Stimulated activated CD4-positive, alpha-beta T cell treated with anti-CD3 and anti-CD28 coated beads, Interleukin-12 subunit alpha, Interleukin-12 subunit beta, amount 100 ng/mL, for 24 hours (primary cell): Measurements from ENCODE around the gene DDX1.
"Not testable (repeated sequence)": the region's sequence is repeated elsewhere in the genome, so short reads cannot be mapped to it uniquely, and the experiment has no call there.

ENCODE experiments used
- DNase-seq, 2 experiments: peaks; one replicate each; pipeline ENCODE4 v3.0.0-alpha.2; 2020; ENCODE audit warnings: low read depth in 2 of 2

Gene DDX1

GRCh38 chr2:15591692-15592463 lies at the start of gene DDX1:
Gene DDX1, plus strand, starts transcription at chr2:15591868. Its CDS starts 66 bp downstream, at chr2:15591934.
- DNase-seq = peak; percentile 75 to 82

- DNase-seq = not testable (repeated sequence)
Observed at GRCh38 chr2:15542269-15542668, 49.4 kb upstream of the DDX1 start.

- no peak for DNase-seq
Observed at GRCh38 chr2:15543053-15543452, 48.6 kb upstream of the DDX1 start.

GRCh38 chr2:15543541-15543940 lies 48.1 kb upstream of the DDX1 start:
- no peak for DNase-seq

GRCh38 chr2:15544227-15544626 lies 47.4 kb upstream of the DDX1 start:
- no peak for DNase-seq

- DNase-seq = no peak
Observed at GRCh38 chr2:15546297-15547098, 45.2 kb upstream of the DDX1 start.

- DNase-seq = no peak
Observed at GRCh38 chr2:15547115-15547876, 44.4 kb upstream of the DDX1 start.

- DNase-seq = no peak
Observed at GRCh38 chr2:15548974-15549373, 42.7 kb upstream of the DDX1 start.

- no peak for DNase-seq
Observed at GRCh38 chr2:15553519-15553918, 38.1 kb upstream of the DDX1 start.

- no peak for DNase-seq
Observed at GRCh38 chr2:15553951-15554350, 37.7 kb upstream of the DDX1 start.

GRCh38 chr2:15554525-15555218 lies 37.0 kb upstream of the DDX1 start:
- DNase-seq = no peak

GRCh38 chr2:15555760-15556193 lies 35.9 kb upstream of the DDX1 start:
- no peak for DNase-seq

- no peak for DNase-seq
Observed at GRCh38 chr2:15556311-15556930, 35.2 kb upstream of the DDX1 start.

- DNase-seq = no peak
Observed at GRCh38 chr2:15557887-15558311, 33.8 kb upstream of the DDX1 start.

GRCh38 chr2:15559379-15560139 lies 32.1 kb upstream of the DDX1 start:
- no peak for DNase-seq

GRCh38 chr2:15560140-15560987 lies 31.3 kb upstream of the DDX1 start:
- DNase-seq = no peak

- peak; percentile 63 to 66 for DNase-seq
Observed at GRCh38 chr2:15560988-15561573, 30.6 kb upstream of the DDX1 start, which contains the start of gene NBAS. Gene NBAS, minus strand, starts transcription at chr2:15561334. Its CDS starts 30 bp downstream, at chr2:15561304.

- peak in 1 of 2 experiments; percentile 8 for DNase-seq
Observed at GRCh38 chr2:15561574-15562344, 29.9 kb upstream of the DDX1 start.
